ENCODE data around the gene RSL1D1.
A peak's percentile ranks its signal among the peaks of the same experiment; 100 is the strongest.

Gene RSL1D1

GRCh38 chr16:11870399-11870798 is 19.1 kb upstream of the RSL1D1 start:
- DNase-seq (ENCODE audit: low read depth), result no peak
- TF ChIP-seq CTCF (conservative IDR thresholded peaks at IDR 0.05; ENCODE audit: control insufficient read depth, insufficient read depth, low read depth, low read length), result no peak
- H3K4me3 ChIP-seq (ENCODE audit: control insufficient read depth, low read depth, low read length), result no peak overlapping the region

- no peak for DNase-seq (ENCODE audit: low read depth)
- no peak for TF ChIP-seq CTCF (conservative IDR thresholded peaks at IDR 0.05; ENCODE audit: control insufficient read depth, insufficient read depth, low read depth, low read length)
- H3K4me3 ChIP-seq (ENCODE audit: control insufficient read depth, low read depth, low read length), result no peak overlapping the region
These were observed 18.2 kb upstream of the RSL1D1 start for GRCh38 chr16:11869353-11870228.

- no peak for DNase-seq (ENCODE audit: low read depth)
- H3K4me3 ChIP-seq (ENCODE audit: control insufficient read depth, low read depth, low read length), result no peak overlapping the region
- TF ChIP-seq CTCF (conservative IDR thresholded peaks at IDR 0.05; ENCODE audit: control insufficient read depth, insufficient read depth, low read depth, low read length), result no peak
These were observed 17.2 kb upstream of the RSL1D1 start for GRCh38 chr16:11868412-11868980.

GRCh38 chr16:11862489-11862888 is 11.1 kb upstream of the RSL1D1 start:
- TF ChIP-seq CTCF (conservative IDR thresholded peaks at IDR 0.05; ENCODE audit: control insufficient read depth, insufficient read depth, low read depth, low read length), result no peak
- no peak for DNase-seq (ENCODE audit: low read depth)
- H3K4me3 ChIP-seq (ENCODE audit: control insufficient read depth, low read depth, low read length), result no peak overlapping the region

GRCh38 chr16:11857161-11857560 is 5.8 kb upstream of the RSL1D1 start:
- no peak for TF ChIP-seq CTCF (conservative IDR thresholded peaks at IDR 0.05; ENCODE audit: control insufficient read depth, insufficient read depth, low read depth, low read length)
- no peak overlapping the region for H3K4me3 ChIP-seq (ENCODE audit: control insufficient read depth, low read depth, low read length)
- DNase-seq (ENCODE audit: low read depth), result peak; percentile 73

- TF ChIP-seq CTCF (conservative IDR thresholded peaks at IDR 0.05; ENCODE audit: control insufficient read depth, insufficient read depth, low read depth, low read length), result no peak
- H3K4me3 ChIP-seq (ENCODE audit: control insufficient read depth, low read depth, low read length), result peak overlapping the region; percentile 99
- DNase-seq (ENCODE audit: low read depth), result peak; percentile 47
These were observed 909 bp upstream of the RSL1D1 start for GRCh38 chr16:11852092-11852809.
